HepG2 (cell line): ENCODE measurements around the gene RAB6A. TPM values are rescaled to one million over a fixed set of nuclear protein-coding genes. Genes with fewer than 3 reads are reported as not detected.

Experiments used
- ATAC-seq: fragments of 200-7000 bp; cut with Tn5 transposase; 3 replicates; pipeline ENCODE4 v1.9.1; 2020; ENCODE audit warnings: mild to moderate bottlenecking, moderate library complexity
- BruUV-seq: library from RNA; stranded (reverse); fragments of 400-500 nt; replicated peaks from 2 replicates; lab custom pipeline; 2021; lab: Mats Ljungman, UMichigan
- CTCF ChIA-PET: fragments of 300-600 bp; formaldehyde crosslinking; extraction: SDS; loops from one replicate; lab custom pipeline; 2021; ENCODE audit warnings: low total read pairs, inconsistent platforms, low intra/inter-chr PET ratio; lab: Yijun Ruan, JAX
- POLR2A ChIA-PET: fragments of 350-600 bp; sonication (Branson Sonifier 250); formaldehyde crosslinking; loops from one replicate; lab custom pipeline; 2020; ENCODE audit warnings: antibody characterized with exemption, inconsistent platforms; lab: Yijun Ruan, JAX
- DNase-seq: peaks from one replicate; pipeline ENCODE4 v3.0.0-alpha.2; 2015; ENCODE audit warnings: low spot score
- FAIRE-seq: peaks from 3 replicates; lab custom pipeline; 2011; peaks lifted over from hg19 to GRCh38; lab: Jason Lieb, UNC
- H2AFZ ChIP-seq: one replicate; pipeline ENCODE4 v1.6.1; 2011; ENCODE audit warnings: low read length, inconsistent platforms
- H3K27ac ChIP-seq: fragments of 300-600 bp; 3 replicates; pipeline ENCODE4 v1.8.0; 2011; ENCODE audit warnings: mixed run types, mild to moderate bottlenecking, mixed read lengths, low read length, inconsistent platforms; ENCODE audit not compliant: insufficient read depth; ENCODE audit errors: extremely low read length
- H3K27me3 ChIP-seq, 2 experiments: fragments of 200-600 bp in 1 of 2; 2 replicates in 1 of 2; 3 replicates in 1 of 2; pipeline versions ENCODE4 v1.6.0 to v1.8.0; 2011; ENCODE audit warnings: low read length in 2 of 2, mild to moderate bottlenecking in 2 of 2, moderate library complexity in 2 of 2, inconsistent platforms in 1 of 2; ENCODE audit not compliant: insufficient read depth in 2 of 2, control insufficient read depth in 1 of 2
- H3K36me3 ChIP-seq, 2 experiments: fragments of 200-600 bp in 1 of 2; replicated peaks in 1 of 2; 2 replicates in 1 of 2; 3 replicates in 1 of 2; pipeline versions ENCODE4 v1.5.1 to v1.8.0; 2011; ENCODE audit warnings: low read length in 2 of 2, inconsistent platforms in 1 of 2; ENCODE audit not compliant: insufficient read depth in 2 of 2, control insufficient read depth in 1 of 2
- H3K4me1 ChIP-seq: 2 replicates; pipeline ENCODE4 v1.5.1; 2012; ENCODE audit warnings: low read length, inconsistent platforms; ENCODE audit not compliant: insufficient read depth
- H3K4me2 ChIP-seq: 2 replicates; pipeline ENCODE4 v1.6.0; 2011; ENCODE audit warnings: low read depth, low read length, inconsistent platforms
- H3K4me3 ChIP-seq, 3 experiments: fragments of 200-600 bp in 1 of 3; sonication (generic), shearing (Covaris generic) in 1 of 3; replicated peaks in 1 of 3; 2 replicates each; pipeline ENCODE4 v1.5.1; 2011 to 2016; ENCODE audit warnings: low read length in 3 of 3, inconsistent platforms in 2 of 3, low read depth in 2 of 3, mild to moderate bottlenecking in 2 of 3, control low read depth in 1 of 3, mixed read lengths in 1 of 3; ENCODE audit not compliant: insufficient read depth in 1 of 3
- H3K79me2 ChIP-seq: one replicate; pipeline ENCODE4 v1.6.1; 2011; ENCODE audit warnings: low read length, inconsistent platforms; ENCODE audit not compliant: insufficient read depth
- H3K9ac ChIP-seq: 2 replicates; pipeline ENCODE4 v1.6.0; 2011; ENCODE audit warnings: mild to moderate bottlenecking, low read depth, low read length, inconsistent platforms; ENCODE audit not compliant: insufficient read depth
- H3K9me3 ChIP-seq: 2 replicates; pipeline ENCODE4 v1.5.1; 2012; ENCODE audit warnings: mild to moderate bottlenecking, low read length
- H4K20me1 ChIP-seq: 2 replicates; pipeline ENCODE4 v1.6.0; 2011; ENCODE audit warnings: inconsistent platforms, mild to moderate bottlenecking, low read length, moderate library complexity; ENCODE audit not compliant: insufficient read depth
- AGO1 ChIP-seq: fragments of 200-400 bp; formaldehyde crosslinking; IDR thresholded peaks from 2 replicates; pipeline ENCODE4 v1.6.1; 2017; ENCODE audit warnings: mild to moderate bottlenecking, low read depth, low read length, moderate library complexity; ENCODE audit not compliant: poor library complexity, severe bottlenecking
- AGO2 ChIP-seq: fragments of 200-400 bp; formaldehyde crosslinking; optimal IDR thresholded peaks from 2 replicates; pipeline ENCODE3; 2017; ENCODE audit warnings: mild to moderate bottlenecking, low read depth, low read length, moderate library complexity
- ISX ChIP-seq: sonication (generic); formaldehyde crosslinking; conservative IDR thresholded peaks from 2 replicates; pipeline ENCODE4 v1.5.0; 2020; ENCODE audit warnings: missing genetic modification reagents
- MEF2D ChIP-seq: sonication (generic); formaldehyde crosslinking; IDR thresholded peaks from 2 replicates; pipeline ENCODE4 v1.5.1; 2020; ENCODE audit warnings: mild to moderate bottlenecking, missing genetic modification reagents
- THAP8 ChIP-seq: sonication (generic); formaldehyde crosslinking; IDR thresholded peaks from 2 replicates; pipeline ENCODE4 v1.5.1; 2020; ENCODE audit warnings: missing genetic modification reagents, mild to moderate bottlenecking, borderline replicate concordance
- ZBTB38 ChIP-seq: sonication (generic); formaldehyde crosslinking; IDR thresholded peaks from 2 replicates; pipeline ENCODE4 v1.5.1; 2020; ENCODE audit warnings: mild to moderate bottlenecking, missing genetic modification reagents
- ZBTB40 ChIP-seq, 2 experiments: fragments of 450-650 bp in 1 of 2; sonication (generic) in 1 of 2; formaldehyde crosslinking in 1 of 2; IDR thresholded peaks; 2 replicates each; pipeline versions ENCODE4 v1.6.1 to v1.8.0; 2016 to 2022; ENCODE audit warnings: antibody characterized with exemption in 1 of 2, mild to moderate bottlenecking in 1 of 2, missing genetic modification reagents in 1 of 2
- ZNF660 ChIP-seq: sonication (generic); formaldehyde crosslinking; IDR thresholded peaks from 2 replicates; pipeline ENCODE4 v1.5.1; 2020; ENCODE audit warnings: mild to moderate bottlenecking, low read depth, missing genetic modification reagents, borderline replicate concordance
- ZNF687 ChIP-seq: sonication (generic); formaldehyde crosslinking; IDR thresholded peaks from 2 replicates; pipeline ENCODE4 v1.5.1; 2020; ENCODE audit warnings: mild to moderate bottlenecking, missing genetic modification reagents, moderate library complexity
- ZNF879 ChIP-seq: sonication (generic); formaldehyde crosslinking; IDR thresholded peaks from 2 replicates; pipeline ENCODE4 v1.8.1; 2023; ENCODE audit warnings: missing genetic modification reagents
- WGBS: methylation state at CpG from one replicate; pipeline ENCODE4 v1.1.6; 2017; ENCODE audit warnings: low lambda C conversion rate; 5-methylcytosine and 5-hydroxymethylcytosine counted together
- in situ Hi-C: cut with HindIII; loops from 2 replicates; pipeline ENCODE4 v1.10.0; 2017; ENCODE audit warnings: low pct_unique_long_range_greater_than_20kb; ENCODE audit not compliant: extremely low pct_ligation_motif_present
- intact Hi-C: fragments of 100-400 bp; cut with micrococcal nuclease; formaldehyde crosslinking; loops from one replicate; pipeline ENCODE4 v1.10.0; 2022; ENCODE audit not compliant: unreplicated experiment
- polyA plus RNA-seq, 8 experiments: library from polyadenylated mRNA; depleted of rRNA in 3 of 8; stranded (reverse) in 7 of 8; unstranded in 1 of 8; fragments of >200 nt; fragmentation: Illumina TruSeq in 4 of 8; extraction: Trizol in 4 of 8; gene quantifications; 2 replicates each; pipeline versions ENCODE4 v1.2.1 to v1.2.3, GENCODE V29; 2011 to 2016; ENCODE audit warnings: low read depth in 4 of 8, missing spikeins in 1 of 8, mixed read lengths in 1 of 8; ENCODE audit not compliant: insufficient read depth in 1 of 8
- total RNA-seq, 5 experiments: library from RNA; depleted of rRNA; stranded (reverse); fragments of >200 nt; fragmentation: Illumina TruSeq; extraction: Trizol; gene quantifications; 2 replicates each; pipeline ENCODE4 v1.2.3, GENCODE V29; 2016; ENCODE audit warnings: low read depth in 1 of 5

Gene RAB6A
- total and polyA plus RNA-seq, 2 of the 13 experiments (the other 11 are each of a cell fraction or from before 2014, with no cell fraction given), result 74.3 to 121 TPM

GRCh38 chr11:73650400-73650799 is 110.5 kb downstream of the RAB6A start:
- no peaks in the 10 kb centered on the region for H4K20me1 ChIP-seq
- H3K9ac ChIP-seq, result no peak overlapping the region
- no peak overlapping the region for H3K4me2 ChIP-seq
- intact Hi-C loops, result loop anchor here (10.0 kb wide), 1 partner anchor 176 kb away; no protein-coding TSS in a partner anchor
- no peak overlapping the region for H2AFZ ChIP-seq
- WGBS, result 96% methylated on average over 5 of the region's 14 CpGs
- no TSS peak for BruUV-seq
- FAIRE-seq (no peak), DNase-seq (no peak), ATAC-seq (no peak)
- ChIA-PET POLR2A (no interaction called here), CTCF (no interaction called here)
- H3K79me2 ChIP-seq, result peaks cover 2% of the 10 kb centered on the region
- peaks cover 0 to 1% of the 10 kb centered on the region in 2 experiments; a peak in 2 of 5 replicates for H3K27me3 ChIP-seq
- peaks cover 96% of the 10 kb centered on the region for H3K4me1 ChIP-seq
- no peaks in the 10 kb centered on the region for H3K9me3 ChIP-seq
- H3K4me3 ChIP-seq, result no peak overlapping the region
- H3K27ac ChIP-seq, result peak overlapping the region; percentile 26
- no peaks in the 10 kb centered on the region; a peak in 2 of 5 replicates for H3K36me3 ChIP-seq
- in situ Hi-C loops, result loop anchor here (10.0 kb wide), 1 partner anchor 166 kb away; no protein-coding TSS in a partner anchor
- TF ChIP-seq THAP8 (CRISPR knock-in tag) (no peak), ZNF660 (CRISPR knock-in tag) (no peak), ZBTB40 (IDR thresholded peaks at IDR 0.05) (no peak), ZBTB40 (CRISPR knock-in tag; IDR thresholded peaks at IDR 0.05) (no peak), ZNF687 (CRISPR knock-in tag) (peak; percentile 36; the same call in 1 of the 2 replicates), ZBTB38 (CRISPR knock-in tag) (peak; percentile 68; the same call in 1 of the 2 replicates), MEF2D (CRISPR knock-in tag) (no peak), ZNF879 (CRISPR knock-in tag) (no peak), ISX (CRISPR knock-in tag) (no peak), AGO2 (no peak), AGO1 (no peak)
